ENCODE measurements around the gene PRUNE2. TPM values are rescaled to one million over a fixed set of nuclear protein-coding genes. Genes with fewer than 3 reads are reported as not detected.

Gene PRUNE2
- total RNA-seq, 2 experiments from 2014 or later = 0.24 to 0.43 TPM

- H3K9me3 Mint-ChIP-seq = no peaks in the 10 kb centered on the region
- no peak overlapping the region for H3K4me3 Mint-ChIP-seq
- no peak overlapping the region for H3K27ac Mint-ChIP-seq
- H3K27me3 Mint-ChIP-seq = peaks cover 4% of the 10 kb centered on the region
- ChIA-PET CTCF (no interaction called here), POLR2A (no interaction called here)
- no peaks in the 10 kb centered on the region for H3K4me1 Mint-ChIP-seq (ENCODE audit: low read depth)
- no peaks in the 10 kb centered on the region for H3K36me3 Mint-ChIP-seq
- intact Hi-C loops (cut with micrococcal nuclease) = no loop called here
- DNase-seq = no peak
Measured at GRCh38 chr9:76897804-76898525, 7.9 kb downstream of the PRUNE2 start.

- intact Hi-C loops (cut with micrococcal nuclease) = no loop called here
- CTCF ChIA-PET = no interaction called here
- peaks cover 3% of the 10 kb centered on the region for H3K27me3 Mint-ChIP-seq
- no peaks in the 10 kb centered on the region for H3K9me3 Mint-ChIP-seq
- H3K4me1 Mint-ChIP-seq (ENCODE audit: low read depth) = no peaks in the 10 kb centered on the region
- POLR2A ChIA-PET = no interaction called here
- DNase-seq = no peak
- H3K4me3 Mint-ChIP-seq = no peak overlapping the region
- no peaks in the 10 kb centered on the region for H3K36me3 Mint-ChIP-seq
- no peak overlapping the region for H3K27ac Mint-ChIP-seq
Measured at GRCh38 chr9:76896035-76896434, 9.9 kb downstream of the PRUNE2 start.

GRCh38 chr9:76895186-76895585 lies 10.7 kb downstream of the PRUNE2 start:
- intact Hi-C loops (cut with micrococcal nuclease) = no loop called here
- ChIA-PET CTCF (no interaction called here), POLR2A (no interaction called here)
- no peak overlapping the region for H3K27ac Mint-ChIP-seq
- H3K36me3 Mint-ChIP-seq = no peaks in the 10 kb centered on the region
- no peak for DNase-seq
- H3K27me3 Mint-ChIP-seq = no peaks in the 10 kb centered on the region
- H3K9me3 Mint-ChIP-seq = no peaks in the 10 kb centered on the region
- H3K4me3 Mint-ChIP-seq = no peak overlapping the region
- no peaks in the 10 kb centered on the region for H3K4me1 Mint-ChIP-seq (ENCODE audit: low read depth)

GRCh38 chr9:76894198-76894597 lies 11.7 kb downstream of the PRUNE2 start:
- Mint-ChIP-seq H3K4me1 (ENCODE audit: low read depth) (no peaks in the 10 kb centered on the region), H3K36me3 (no peaks in the 10 kb centered on the region), H3K27ac (no peak overlapping the region), H3K4me3 (no peak overlapping the region), H3K9me3 (no peaks in the 10 kb centered on the region), H3K27me3 (no peaks in the 10 kb centered on the region)
- intact Hi-C loops (cut with micrococcal nuclease) = no loop called here
- DNase-seq = no peak
- POLR2A ChIA-PET = no interaction called here
- CTCF ChIA-PET = no interaction called here

DNA sequence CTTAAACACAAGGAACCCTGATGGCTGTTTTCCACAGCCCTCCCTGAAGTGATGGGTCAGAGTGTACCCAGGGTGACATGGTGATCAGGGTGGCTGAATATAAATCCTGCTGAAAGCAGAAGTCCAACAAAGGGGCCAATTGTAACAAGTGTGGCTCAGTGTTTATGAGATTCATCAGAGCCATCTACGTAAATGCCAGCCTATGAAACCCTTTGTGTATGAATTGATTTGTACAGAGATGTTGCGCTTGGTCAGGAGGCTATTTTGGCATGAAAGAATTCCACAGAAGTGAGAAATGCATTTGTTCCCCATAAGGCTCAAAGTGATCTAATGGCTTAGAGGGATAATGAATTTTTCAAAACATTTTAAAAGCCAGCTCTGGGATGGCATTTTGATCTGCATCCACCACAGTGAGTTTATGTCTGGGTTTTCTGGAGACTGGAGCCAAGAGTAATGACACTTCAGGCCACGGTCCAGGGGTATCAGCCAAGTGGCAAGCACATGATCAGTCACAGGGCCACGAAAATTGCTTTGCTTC lies 12.4 kb downstream of the PRUNE2 start:
- POLR2A ChIA-PET = no interaction called here
- no peaks in the 10 kb centered on the region for H3K4me1 Mint-ChIP-seq (ENCODE audit: low read depth)
- intact Hi-C loops (cut with micrococcal nuclease) = no loop called here
- no peaks in the 10 kb centered on the region for H3K9me3 Mint-ChIP-seq
- no peaks in the 10 kb centered on the region for H3K36me3 Mint-ChIP-seq
- no peaks in the 10 kb centered on the region for H3K27me3 Mint-ChIP-seq
- CTCF ChIA-PET = interaction anchor here (0.5 kb wide), 1 partner anchor 736 kb away, joined by 3 read pairs; no protein-coding TSS in a partner anchor
- H3K4me3 Mint-ChIP-seq = no peak overlapping the region
- no peak overlapping the region for H3K27ac Mint-ChIP-seq
- DNase-seq = no peak

- H3K27me3 Mint-ChIP-seq = no peaks in the 10 kb centered on the region
- no peaks in the 10 kb centered on the region for H3K4me1 Mint-ChIP-seq (ENCODE audit: low read depth)
- no peak overlapping the region for H3K4me3 Mint-ChIP-seq
- no peaks in the 10 kb centered on the region for H3K9me3 Mint-ChIP-seq
- no peaks in the 10 kb centered on the region for H3K36me3 Mint-ChIP-seq
- POLR2A ChIA-PET = no interaction called here
- H3K27ac Mint-ChIP-seq = no peak overlapping the region
- CTCF ChIA-PET = no interaction called here
- no peak for DNase-seq
- intact Hi-C loops (cut with micrococcal nuclease) = no loop called here
Measured at GRCh38 chr9:76891874-76892273, 14.0 kb downstream of the PRUNE2 start.

GRCh38 chr9:76891279-76891678 lies 14.6 kb downstream of the PRUNE2 start:
- no peaks in the 10 kb centered on the region for H3K36me3 Mint-ChIP-seq
- H3K27me3 Mint-ChIP-seq = no peaks in the 10 kb centered on the region

DNA sequence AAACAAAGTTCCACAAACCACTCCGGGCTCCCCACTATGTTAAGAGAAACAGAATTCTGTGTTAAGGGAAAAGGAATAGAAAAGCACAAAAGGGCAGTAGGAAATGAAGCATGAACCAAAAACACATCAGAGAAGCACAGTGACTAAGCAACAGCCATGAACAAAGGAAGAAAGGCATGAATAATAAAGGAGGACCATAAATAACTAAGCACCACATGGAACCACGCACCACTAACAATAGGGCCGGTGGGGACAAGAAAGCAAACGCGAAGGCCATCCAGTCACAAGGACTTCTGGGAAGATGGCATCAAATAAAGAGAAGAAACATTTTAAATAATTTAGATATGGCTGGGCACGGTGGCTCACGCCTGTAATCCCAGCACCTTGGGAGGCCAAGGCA lies 18.0 kb downstream of the PRUNE2 start:
- no peak overlapping the region for H3K4me3 Mint-ChIP-seq
- POLR2A ChIA-PET = no interaction called here
- H3K27me3 Mint-ChIP-seq = no peaks in the 10 kb centered on the region
- no peak overlapping the region for H3K27ac Mint-ChIP-seq
- no peaks in the 10 kb centered on the region for H3K36me3 Mint-ChIP-seq
- CTCF ChIA-PET = no interaction called here
- no peaks in the 10 kb centered on the region for H3K9me3 Mint-ChIP-seq
- DNase-seq = no peak
- no peaks in the 10 kb centered on the region for H3K4me1 Mint-ChIP-seq (ENCODE audit: low read depth)
- intact Hi-C loops (cut with micrococcal nuclease) = no loop called here

More at GRCh38 chr9:76891279-76891678, 14.6 kb downstream of the PRUNE2 start:
- intact Hi-C loops (cut with micrococcal nuclease) = no loop called here
- DNase-seq = no peak
- ChIA-PET CTCF (interaction anchor here (0.6 kb wide), 1 partner anchor 232 kb away, joined by 3 read pairs; no protein-coding TSS in a partner anchor), POLR2A (no interaction called here)
- H3K9me3 Mint-ChIP-seq = no peaks in the 10 kb centered on the region
- no peak overlapping the region for H3K4me3 Mint-ChIP-seq
- H3K4me1 Mint-ChIP-seq (ENCODE audit: low read depth) = no peaks in the 10 kb centered on the region
- no peak overlapping the region for H3K27ac Mint-ChIP-seq

GRCh38 chr9:76887003-76887821 lies 18.7 kb downstream of the PRUNE2 start:
- Mint-ChIP-seq H3K36me3 (no peaks in the 10 kb centered on the region), H3K27me3 (peaks cover 1% of the 10 kb centered on the region), H3K4me3 (no peak overlapping the region), H3K4me1 (ENCODE audit: low read depth) (no peaks in the 10 kb centered on the region), H3K9me3 (no peaks in the 10 kb centered on the region), H3K27ac (no peak overlapping the region)
- ChIA-PET POLR2A (no interaction called here), CTCF (no interaction called here)
- intact Hi-C loops (cut with micrococcal nuclease) = no loop called here
- no peak for DNase-seq

GRCh38 chr9:76886318-76886717 lies 19.6 kb downstream of the PRUNE2 start:
- no peak for DNase-seq
- Mint-ChIP-seq H3K4me3 (no peak overlapping the region), H3K4me1 (ENCODE audit: low read depth) (no peaks in the 10 kb centered on the region), H3K27ac (no peak overlapping the region), H3K9me3 (no peaks in the 10 kb centered on the region), H3K36me3 (no peaks in the 10 kb centered on the region), H3K27me3 (peaks cover 1% of the 10 kb centered on the region)
- intact Hi-C loops (cut with micrococcal nuclease) = no loop called here
- CTCF ChIA-PET = no interaction called here
- POLR2A ChIA-PET = no interaction called here

DNA sequence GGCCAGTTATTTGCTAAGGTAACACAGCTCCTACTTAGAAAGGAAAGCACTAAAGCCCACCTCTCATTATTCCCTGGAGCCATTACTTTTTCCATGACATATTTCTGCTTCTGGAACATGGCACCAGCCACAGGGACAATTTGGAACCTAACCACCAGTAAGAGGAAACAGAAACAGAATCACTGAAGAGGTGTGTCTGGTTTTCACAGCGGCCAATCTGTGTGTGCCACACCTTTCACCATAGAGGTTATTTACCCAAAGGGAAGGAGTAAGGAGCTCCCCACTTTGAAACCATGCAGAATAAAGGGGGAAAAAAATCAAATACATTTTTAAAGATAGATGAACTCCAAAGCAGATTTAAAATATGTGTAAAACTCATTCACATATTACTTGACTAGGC lies 21.1 kb downstream of the PRUNE2 start:
- ChIA-PET CTCF (no interaction called here), POLR2A (no interaction called here)
- Mint-ChIP-seq H3K27ac (no peak overlapping the region), H3K4me3 (no peak overlapping the region), H3K27me3 (peaks cover 1% of the 10 kb centered on the region), H3K4me1 (ENCODE audit: low read depth) (no peaks in the 10 kb centered on the region), H3K9me3 (no peaks in the 10 kb centered on the region), H3K36me3 (no peaks in the 10 kb centered on the region)
- DNase-seq = no peak
- intact Hi-C loops (cut with micrococcal nuclease) = no loop called here

DNA sequence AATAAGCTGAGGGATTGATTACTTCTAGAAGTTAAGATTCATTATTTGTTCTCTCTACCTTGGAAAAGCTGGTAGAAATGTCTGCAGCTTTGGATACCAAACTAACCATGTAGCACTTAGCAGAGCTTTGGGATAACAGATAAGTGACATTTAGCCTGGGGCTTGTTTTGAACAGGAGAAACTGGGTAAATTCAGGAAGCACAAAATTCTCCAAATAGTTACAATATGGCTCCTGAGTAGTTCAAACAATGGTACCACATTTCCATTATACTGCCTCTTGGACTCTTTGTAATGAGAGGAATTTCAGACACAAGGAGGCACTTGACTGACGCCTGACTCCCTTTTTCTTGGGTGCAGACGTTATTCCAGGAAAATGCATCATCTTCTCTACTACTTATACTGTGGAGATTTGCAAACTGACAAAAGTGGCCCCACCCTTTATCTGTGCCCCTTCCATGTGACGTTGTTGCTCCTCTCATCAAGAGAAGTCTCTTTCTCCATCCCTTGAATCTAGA lies 22.5 kb downstream of the PRUNE2 start:
- Mint-ChIP-seq H3K36me3 (no peaks in the 10 kb centered on the region), H3K27me3 (peaks cover 1% of the 10 kb centered on the region), H3K27ac (no peak overlapping the region), H3K4me3 (no peak overlapping the region), H3K4me1 (ENCODE audit: low read depth) (no peaks in the 10 kb centered on the region), H3K9me3 (no peaks in the 10 kb centered on the region)
- no peak for DNase-seq
- POLR2A ChIA-PET = no interaction called here
- CTCF ChIA-PET = no interaction called here
- intact Hi-C loops (cut with micrococcal nuclease) = no loop called here

Measured in activated CD4-positive, alpha-beta memory T cell treated with anti-CD3 and anti-CD28 coated beads for 36 hours (primary cell).